B cell (primary cell): Measurements from ENCODE around the gene CETN2.

ENCODE experiments used
- EZH2 ChIP-seq: IDR thresholded peaks from 2 replicates; pipeline ENCODE4 v1.6.1; 2012; ENCODE audit warnings: borderline replicate concordance, low read depth, mild to moderate bottlenecking, moderate library complexity, low read length; ENCODE audit not compliant: insufficient read depth, poor library complexity, severe bottlenecking
- TF ChIP-seq, protein P1 (sequence below): fragments of 200-600 bp; IDR thresholded peaks from one replicate; pipeline ENCODE4 v1.8.0; 2022; ENCODE audit warnings: antibody characterized with exemption, mild to moderate bottlenecking

GRCh38 chrX:152822383-152823086 lies 8.0 kb downstream of the CETN2 start:
- TF ChIP-seq, protein P1, sequence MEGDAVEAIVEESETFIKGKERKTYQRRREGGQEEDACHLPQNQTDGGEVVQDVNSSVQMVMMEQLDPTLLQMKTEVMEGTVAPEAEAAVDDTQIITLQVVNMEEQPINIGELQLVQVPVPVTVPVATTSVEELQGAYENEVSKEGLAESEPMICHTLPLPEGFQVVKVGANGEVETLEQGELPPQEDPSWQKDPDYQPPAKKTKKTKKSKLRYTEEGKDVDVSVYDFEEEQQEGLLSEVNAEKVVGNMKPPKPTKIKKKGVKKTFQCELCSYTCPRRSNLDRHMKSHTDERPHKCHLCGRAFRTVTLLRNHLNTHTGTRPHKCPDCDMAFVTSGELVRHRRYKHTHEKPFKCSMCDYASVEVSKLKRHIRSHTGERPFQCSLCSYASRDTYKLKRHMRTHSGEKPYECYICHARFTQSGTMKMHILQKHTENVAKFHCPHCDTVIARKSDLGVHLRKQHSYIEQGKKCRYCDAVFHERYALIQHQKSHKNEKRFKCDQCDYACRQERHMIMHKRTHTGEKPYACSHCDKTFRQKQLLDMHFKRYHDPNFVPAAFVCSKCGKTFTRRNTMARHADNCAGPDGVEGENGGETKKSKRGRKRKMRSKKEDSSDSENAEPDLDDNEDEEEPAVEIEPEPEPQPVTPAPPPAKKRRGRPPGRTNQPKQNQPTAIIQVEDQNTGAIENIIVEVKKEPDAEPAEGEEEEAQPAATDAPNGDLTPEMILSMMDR, result no peak
- no peak for TF ChIP-seq EZH2
